HG03066 (cell line): Measurements from ENCODE around the gene DNAAF8.
"Not testable (repeated sequence)": the region's sequence is repeated elsewhere in the genome, so short reads cannot be mapped to it uniquely, and the experiment has no call there.

ENCODE experiments used
- ATAC-seq: cut with Tn5 transposase; IDR thresholded peaks from one replicate; pipeline ENCODE4 v1.9.1; 2021; ENCODE audit warnings: low read depth; ENCODE audit not compliant: unreplicated experiment

DNAAF8 gene

GRCh38 chr16:4714996-4715395 lies 19.3 kb upstream of the DNAAF8 start:
- no peak for ATAC-seq

- no peak for ATAC-seq
Measured at GRCh38 chr16:4718466-4718865, 15.9 kb upstream of the DNAAF8 start.

- ATAC-seq, result no peak
Measured at GRCh38 chr16:4723071-4723767, 11.1 kb upstream of the DNAAF8 start.

- no peak for ATAC-seq
Measured at GRCh38 chr16:4724661-4725270, 9.6 kb upstream of the DNAAF8 start.

GRCh38 chr16:4726616-4727015 lies 7.7 kb upstream of the DNAAF8 start:
- no peak for ATAC-seq

- ATAC-seq, result no peak
Measured at GRCh38 chr16:4728676-4729075, 5.7 kb upstream of the DNAAF8 start.

- ATAC-seq, result no peak
Measured at GRCh38 chr16:4729876-4730275, 4.5 kb upstream of the DNAAF8 start.

- no peak for ATAC-seq
Measured at GRCh38 chr16:4733211-4733742, 1.1 kb upstream of the DNAAF8 start.

GRCh38 chr16:4733747-4734062 lies 632 bp upstream of the DNAAF8 start:
- peak; percentile 3 for ATAC-seq

GRCh38 chr16:4734730-4735535 lies 596 bp downstream of the DNAAF8 start:
- ATAC-seq, result peak; percentile 70

- ATAC-seq, result no peak
Measured at GRCh38 chr16:4736546-4736945, 2.2 kb downstream of the DNAAF8 start.

- ATAC-seq, result no peak
Measured at GRCh38 chr16:4737545-4737944, 3.2 kb downstream of the DNAAF8 start.

GRCh38 chr16:4738370-4738769 lies 4.0 kb downstream of the DNAAF8 start:
- not testable (repeated sequence) for ATAC-seq

GRCh38 chr16:4743226-4743878 lies 9.0 kb downstream of the DNAAF8 start:
- ATAC-seq, result no peak

- no peak for ATAC-seq
Measured at GRCh38 chr16:4744555-4745273, 10.4 kb downstream of the DNAAF8 start.

GRCh38 chr16:4745274-4745569 lies 10.9 kb downstream of the DNAAF8 start:
- no peak for ATAC-seq

GRCh38 chr16:4746215-4746614 lies 11.9 kb downstream of the DNAAF8 start:
- no peak for ATAC-seq

- no peak for ATAC-seq
Measured at GRCh38 chr16:4746991-4747574, 12.7 kb downstream of the DNAAF8 start.

GRCh38 chr16:4747906-4748681 lies 13.8 kb downstream of the DNAAF8 start:
- ATAC-seq, result no peak
